OCI-LY3 (cell line): ENCODE data around the gene ZBBX.

Source experiments
- H2AFZ ChIP-seq: fragments of 200-600, 300-600 bp; shearing (Covaris generic); 2 replicates; pipeline ENCODE4 v1.6.0; 2014; ENCODE audit warnings: antibody characterized with exemption, low read depth, low read length
- H3K27ac ChIP-seq: fragments of 200-600, 300-600 bp; sonication (generic); 2 replicates; pipeline ENCODE4 v1.5.1; 2014; ENCODE audit warnings: mild to moderate bottlenecking, low read length, moderate library complexity, mixed read lengths
- H3K27me3 ChIP-seq: fragments of 200-600, 300-600 bp; sonication (generic); 2 replicates; pipeline ENCODE4 v1.6.1; 2014; ENCODE audit warnings: low read depth, low read length, mixed read lengths
- H3K36me3 ChIP-seq: fragments of 200-600, 300-600 bp; sonication (generic); replicated peaks from 2 replicates; pipeline ENCODE3; 2014; ENCODE audit warnings: low read depth, low read length, mixed read lengths
- H3K4me1 ChIP-seq: fragments of 300-600, 200-600 bp; sonication (generic); 2 replicates; pipeline ENCODE4 v1.6.1; 2014; ENCODE audit warnings: low read length, mixed read lengths
- H3K4me2 ChIP-seq: fragments of 200-600, 300-600 bp; sonication (generic); 2 replicates; pipeline ENCODE4 v1.6.1; 2014; ENCODE audit warnings: low read length, mixed read lengths
- H3K4me3 ChIP-seq: fragments of 300-600, 200-600 bp; sonication (generic); 2 replicates; pipeline ENCODE4 v1.5.1; 2014; ENCODE audit warnings: antibody characterized with exemption, mild to moderate bottlenecking, low read length, moderate library complexity
- H3K79me2 ChIP-seq: fragments of 300-600, 200-600 bp; shearing (Covaris generic); 2 replicates; pipeline ENCODE4 v1.6.1; 2014; ENCODE audit warnings: mild to moderate bottlenecking, low read length, mixed read lengths
- H3K9ac ChIP-seq: fragments of 300-600, 200-600 bp; shearing (Covaris generic); 2 replicates; pipeline ENCODE4 v1.6.0; 2014; ENCODE audit warnings: mild to moderate bottlenecking, low read length, moderate library complexity
- H3K9me3 ChIP-seq: fragments of 200-600, 300-600 bp; shearing (Covaris generic); 2 replicates; pipeline ENCODE4 v1.6.1; 2014; ENCODE audit warnings: low read length, mixed read lengths; ENCODE audit not compliant: insufficient read depth
- H4K20me1 ChIP-seq: fragments of 200-600, 300-600 bp; sonication (generic); 2 replicates; pipeline ENCODE4 v1.6.1; 2016; ENCODE audit warnings: low read length, mixed read lengths; ENCODE audit not compliant: insufficient read depth
- CTCF ChIP-seq: fragments of 200-600, 300-600 bp; sonication (generic); IDR thresholded peaks from 2 replicates; pipeline ENCODE4 v1.5.1; 2014; ENCODE audit warnings: antibody characterized with exemption, low read length, low read depth
- EZH2phosphoT487 ChIP-seq: fragments of 200-600 bp; shearing (Covaris generic); IDR thresholded peaks from 2 replicates; pipeline ENCODE4 v1.6.1; 2018; ENCODE audit warnings: antibody characterized with exemption, mixed run types, low read depth

The ZBBX gene

GRCh38 chr3:167406876-167407492 is 26.9 kb upstream of the ZBBX start:
- TF ChIP-seq CTCF: peak; percentile 75
- no peak for TF ChIP-seq EZH2phosphoT487
- no peaks in the 10 kb centered on the region for H3K36me3 ChIP-seq

GRCh38 chr3:167397826-167398225 is 17.7 kb upstream of the ZBBX start:
- Histone ChIP-seq H3K4me1 (no peaks in the 10 kb centered on the region), H3K9me3 (no peaks in the 10 kb centered on the region), H3K4me2 (no peak overlapping the region), H4K20me1 (no peaks in the 10 kb centered on the region), H3K36me3 (no peaks in the 10 kb centered on the region), H2AFZ (no peak overlapping the region), H3K27ac (no peak overlapping the region), H3K79me2 (no peaks in the 10 kb centered on the region), H3K9ac (no peak overlapping the region), H3K4me3 (no peak overlapping the region), H3K27me3 (no peaks in the 10 kb centered on the region)
- no peak for TF ChIP-seq EZH2phosphoT487
- TF ChIP-seq CTCF: no peak

More at GRCh38 chr3:167406876-167407492, 26.9 kb upstream of the ZBBX start:
- no peak overlapping the region for H3K27ac ChIP-seq
- H3K27me3 ChIP-seq: no peaks in the 10 kb centered on the region
- H3K9me3 ChIP-seq: no peaks in the 10 kb centered on the region
- no peaks in the 10 kb centered on the region for H4K20me1 ChIP-seq
- H3K4me1 ChIP-seq: no peaks in the 10 kb centered on the region
- H2AFZ ChIP-seq: no peak overlapping the region
- H3K4me3 ChIP-seq: no peak overlapping the region
- H3K79me2 ChIP-seq: no peaks in the 10 kb centered on the region
- H3K4me2 ChIP-seq: no peak overlapping the region
- H3K9ac ChIP-seq: no peak overlapping the region

- H3K9me3 ChIP-seq: no peaks in the 10 kb centered on the region
- H3K27me3 ChIP-seq: no peaks in the 10 kb centered on the region
- no peaks in the 10 kb centered on the region for H3K36me3 ChIP-seq
- no peaks in the 10 kb centered on the region for H3K79me2 ChIP-seq
- H3K27ac ChIP-seq: no peak overlapping the region
- no peak overlapping the region for H3K9ac ChIP-seq
- no peak overlapping the region for H2AFZ ChIP-seq
- H3K4me3 ChIP-seq: no peak overlapping the region
- no peak overlapping the region for H3K4me2 ChIP-seq
- TF ChIP-seq CTCF: no peak
- TF ChIP-seq EZH2phosphoT487: no peak
- H3K4me1 ChIP-seq: no peaks in the 10 kb centered on the region
- no peaks in the 10 kb centered on the region for H4K20me1 ChIP-seq
These were observed 16.0 kb upstream of the ZBBX start for GRCh38 chr3:167396075-167396474.

- TF ChIP-seq EZH2phosphoT487 (no peak), CTCF (peak; percentile 37)
- no peak overlapping the region for H3K4me3 ChIP-seq
- no peak overlapping the region for H3K27ac ChIP-seq
- H3K27me3 ChIP-seq: no peaks in the 10 kb centered on the region
- no peaks in the 10 kb centered on the region for H4K20me1 ChIP-seq
- H3K4me2 ChIP-seq: no peak overlapping the region
- H3K4me1 ChIP-seq: no peaks in the 10 kb centered on the region
- H3K9ac ChIP-seq: no peak overlapping the region
- H3K36me3 ChIP-seq: no peaks in the 10 kb centered on the region
- H3K9me3 ChIP-seq: no peaks in the 10 kb centered on the region
- H3K79me2 ChIP-seq: no peaks in the 10 kb centered on the region
- no peak overlapping the region for H2AFZ ChIP-seq
These were observed 13.9 kb upstream of the ZBBX start for GRCh38 chr3:167394003-167394402.
